Activated CD8-positive, alpha-beta T cell treated with anti-CD3 and anti-CD28 coated beads, Interleukin-2, amount 10 ng/mL, durations not matched to agents 7 days and 5 days (primary cell): ENCODE data around the gene ZNF808. TPM values are rescaled to one million over a fixed set of nuclear protein-coding genes. Genes with fewer than 3 reads are reported as not detected.
"Not testable (repeated sequence)": the region's sequence is repeated elsewhere in the genome, so short reads cannot be mapped to it uniquely, and the experiment has no call there.

Experiments
- ATAC-seq: fragments of 150-1000 bp; cut with Tn5 transposase; one replicate; pipeline ENCODE4 v1.10.0; 2021; ENCODE audit warnings: moderate library complexity
- CTCF ChIA-PET: fragments of 350-600 bp; sonication (Branson Sonifier 250); formaldehyde crosslinking; loops from one replicate; lab custom pipeline; 2021; ENCODE audit warnings: antibody characterized with exemption; lab: Charles Lee
- POLR2A ChIA-PET: fragments of 350-600 bp; sonication (Branson Sonifier 250); formaldehyde crosslinking; loops from one replicate; lab custom pipeline; 2021; ENCODE audit warnings: antibody characterized with exemption; lab: Charles Lee
- DNase-seq: peaks from one replicate; pipeline ENCODE4 v3.0.0-alpha.2; 2020
- H3K27ac Mint-ChIP-seq: one replicate; pipeline ENCODE4 v1.8.0; 2021; ENCODE audit warnings: mild to moderate bottlenecking, mixed read lengths
- H3K27me3 Mint-ChIP-seq: one replicate; pipeline ENCODE4 v1.8.0; 2021; ENCODE audit warnings: low read depth, mixed read lengths
- H3K36me3 Mint-ChIP-seq: one replicate; pipeline ENCODE4 v1.8.0; 2021; ENCODE audit warnings: low read depth, mixed read lengths
- H3K4me1 Mint-ChIP-seq: one replicate; pipeline ENCODE4 v1.8.0; 2021; ENCODE audit warnings: low read depth, mixed read lengths
- H3K4me3 Mint-ChIP-seq: one replicate; pipeline ENCODE4 v1.8.0; 2021; ENCODE audit warnings: mild to moderate bottlenecking, mixed read lengths
- H3K9me3 Mint-ChIP-seq: one replicate; pipeline ENCODE4 v1.8.0; 2022; ENCODE audit warnings: mixed read lengths; ENCODE audit not compliant: insufficient read depth
- total RNA-seq, 2 experiments: library from RNA; stranded (reverse); gene quantifications; one replicate each; pipeline ENCODE4 v1.2.3, GENCODE V29; 2021

ZNF808 gene
- total RNA-seq: 10 to 100 TPM; 47.0 to 50.0 TPM

DNA sequence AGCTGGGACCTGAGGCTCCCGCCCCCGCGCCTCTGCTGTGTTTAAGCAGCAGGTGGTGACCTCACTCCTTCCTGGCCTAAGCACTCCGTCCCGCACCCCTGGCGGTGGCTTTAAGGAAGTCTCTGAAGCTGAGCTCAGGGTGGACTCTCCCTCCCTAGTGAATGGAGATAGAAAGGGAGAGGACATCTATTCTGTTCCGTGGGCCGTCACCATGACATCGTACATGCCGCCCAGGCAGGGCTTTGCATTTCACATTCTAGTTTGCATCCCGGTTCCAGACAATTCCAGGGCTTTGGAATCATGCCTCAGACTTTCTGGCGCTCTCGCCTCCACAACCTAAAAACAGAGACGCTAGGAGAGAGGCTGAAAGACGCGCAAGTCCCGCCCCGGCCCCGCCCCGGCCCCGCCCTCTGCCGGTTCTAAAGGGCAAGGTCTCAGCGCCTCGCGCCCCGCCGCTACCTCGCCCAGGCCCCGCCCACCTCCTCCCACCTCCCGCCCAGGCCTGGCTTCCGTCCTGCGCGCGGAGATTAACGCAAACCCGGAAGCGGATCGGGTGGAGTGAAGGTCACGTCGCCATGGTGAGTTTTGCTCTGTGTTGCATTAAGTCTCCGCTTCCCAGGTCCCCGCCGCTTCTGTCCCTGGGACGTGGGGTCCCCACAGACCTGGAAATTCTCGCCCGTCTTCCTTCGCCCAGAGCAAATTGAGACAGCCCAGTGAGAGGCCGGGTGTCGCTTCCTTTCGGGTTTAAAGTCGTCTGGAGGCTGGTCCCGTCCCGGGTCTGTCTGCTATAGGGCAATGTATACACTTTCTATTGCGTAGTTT is at the start of gene ZNF808:
TSS of gene ZNF808 (plus strand) at position 535 of the 822 bp plus-strand sequence. CDS start 15,617 bp downstream, outside the sequence.
- Mint-ChIP-seq H3K27ac (peak within 1 kb of the TSS; percentile 95), H3K4me3 (peak within 1 kb of the TSS; percentile 97), H3K4me1 (peaks cover 29% of the 10 kb centered on the region), H3K9me3 (peaks cover 14% of the 10 kb centered on the region), H3K36me3 (peaks cover 34% of the 10 kb centered on the region), H3K27me3 (no peaks in the 10 kb centered on the region)
- ChIA-PET CTCF (interaction anchor here (1.0 kb wide), 1 partner anchor 115 kb away, joined by 3 read pairs; no protein-coding TSS in a partner anchor), POLR2A (interaction anchor here (0.9 to 1.0 kb wide), 2 partner anchors 129 to 192 kb away, joined by 3 to 4 read pairs; partner anchors contain the start of genes ZNF528 and ZNF610)
- DNase-seq (peak; percentile 98), ATAC-seq (peak; percentile 91)

GRCh38 chr19:52484111-52484743 is 43.2 kb upstream of the ZNF808 start:
- POLR2A ChIA-PET, DNase-seq, H3K27ac Mint-ChIP-seq, CTCF ChIA-PET, H3K27me3 Mint-ChIP-seq, H3K36me3 Mint-ChIP-seq, H3K4me1 Mint-ChIP-seq, H3K4me3 Mint-ChIP-seq, ATAC-seq: not testable (repeated sequence)
- H3K9me3 Mint-ChIP-seq: peaks cover 29% of the 10 kb centered on the region

DNA sequence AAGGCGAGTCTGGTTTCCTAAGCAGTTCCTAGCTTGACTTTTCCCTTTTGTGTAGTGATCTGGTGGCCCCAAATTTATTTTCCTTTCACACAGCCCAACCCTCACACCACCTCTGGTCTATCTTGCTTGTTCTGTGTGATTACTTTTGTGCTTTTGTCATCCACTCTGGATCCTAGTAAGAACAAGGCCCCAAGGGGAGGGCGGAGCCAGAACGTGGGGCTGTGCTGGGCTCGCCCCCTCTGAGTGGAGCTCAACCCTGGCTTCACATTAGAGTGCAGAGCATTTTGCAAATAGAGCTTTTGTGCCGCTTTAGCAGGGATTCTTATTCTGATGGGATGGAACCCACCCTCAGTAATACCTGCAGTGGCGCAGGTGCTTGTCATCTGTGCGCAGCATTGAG is 42.4 kb upstream of the ZNF808 start:
- H3K36me3 Mint-ChIP-seq, POLR2A ChIA-PET, H3K4me3 Mint-ChIP-seq, H3K27me3 Mint-ChIP-seq, DNase-seq, H3K4me1 Mint-ChIP-seq, ATAC-seq, H3K27ac Mint-ChIP-seq, CTCF ChIA-PET: not testable (repeated sequence)
- H3K9me3 Mint-ChIP-seq: peaks cover 33% of the 10 kb centered on the region

GRCh38 chr19:52485561-52486240 is 41.8 kb upstream of the ZNF808 start:
- POLR2A ChIA-PET, H3K27ac Mint-ChIP-seq, H3K27me3 Mint-ChIP-seq, H3K36me3 Mint-ChIP-seq, ATAC-seq, CTCF ChIA-PET, H3K4me1 Mint-ChIP-seq, H3K4me3 Mint-ChIP-seq, DNase-seq: not testable (repeated sequence)
- H3K9me3 Mint-ChIP-seq: peaks cover 34% of the 10 kb centered on the region

DNA sequence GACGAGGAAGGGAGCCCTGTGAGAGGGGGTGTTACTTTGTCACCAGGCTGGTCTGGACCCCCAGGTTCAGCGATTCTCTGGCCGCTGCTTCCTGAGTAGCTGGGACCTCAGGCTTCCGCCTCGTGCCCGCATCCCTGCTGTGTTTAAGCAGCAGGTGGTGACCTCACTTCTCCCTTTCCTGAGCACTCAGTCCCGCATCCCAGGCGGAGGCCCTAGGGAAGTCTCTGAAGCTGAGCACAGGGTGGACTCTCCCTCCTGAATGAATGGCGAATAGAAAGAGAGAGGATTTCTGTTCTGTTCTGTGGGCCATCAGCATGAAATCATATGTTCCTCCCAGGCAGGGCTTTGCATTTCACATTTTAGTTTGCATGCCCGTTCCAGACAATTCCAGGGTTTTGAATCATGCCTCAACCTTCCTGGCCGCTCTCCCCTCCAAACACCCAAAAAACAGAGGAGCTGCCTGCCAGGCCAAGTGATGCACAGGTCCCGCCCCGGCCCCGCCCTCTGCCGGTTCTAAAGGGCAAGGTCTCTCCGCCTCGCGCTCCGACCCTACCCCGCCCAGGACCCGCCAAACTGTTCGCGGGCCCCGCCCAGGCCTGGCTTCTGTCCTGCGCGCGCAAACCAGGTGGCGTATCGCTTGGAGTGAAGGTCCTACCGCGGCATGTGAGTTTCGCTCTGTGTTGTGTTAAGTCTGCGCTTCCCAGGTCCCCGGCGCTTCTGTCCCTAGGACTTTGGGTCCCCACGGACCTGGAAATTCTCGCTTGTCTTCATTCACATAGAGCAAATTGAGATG is 35.1 kb upstream of the ZNF808 start:
- ATAC-seq (no peak), DNase-seq (peak; percentile 37)
- ChIA-PET POLR2A (no interaction called here), CTCF (no interaction called here)
- H3K9me3 Mint-ChIP-seq: peaks cover 40% of the 10 kb centered on the region
- peak overlapping the region; percentile 31 for H3K4me3 Mint-ChIP-seq
- H3K27me3 Mint-ChIP-seq: no peaks in the 10 kb centered on the region
- H3K4me1 Mint-ChIP-seq: peaks cover 1% of the 10 kb centered on the region
- H3K36me3 Mint-ChIP-seq: peaks cover 18% of the 10 kb centered on the region
- no peak overlapping the region for H3K27ac Mint-ChIP-seq

- H3K36me3 Mint-ChIP-seq: peaks cover 18% of the 10 kb centered on the region
- DNase-seq: peak; percentile 19
- peaks cover 1% of the 10 kb centered on the region for H3K4me1 Mint-ChIP-seq
- no peak overlapping the region for H3K27ac Mint-ChIP-seq
- ChIA-PET CTCF (no interaction called here), POLR2A (no interaction called here)
- H3K9me3 Mint-ChIP-seq: peaks cover 40% of the 10 kb centered on the region
- peak overlapping the region; percentile 31 for H3K4me3 Mint-ChIP-seq
- H3K27me3 Mint-ChIP-seq: no peaks in the 10 kb centered on the region
- no peak for ATAC-seq
Measured at GRCh38 chr19:52492994-52493470, 34.4 kb upstream of the ZNF808 start.

DNA sequence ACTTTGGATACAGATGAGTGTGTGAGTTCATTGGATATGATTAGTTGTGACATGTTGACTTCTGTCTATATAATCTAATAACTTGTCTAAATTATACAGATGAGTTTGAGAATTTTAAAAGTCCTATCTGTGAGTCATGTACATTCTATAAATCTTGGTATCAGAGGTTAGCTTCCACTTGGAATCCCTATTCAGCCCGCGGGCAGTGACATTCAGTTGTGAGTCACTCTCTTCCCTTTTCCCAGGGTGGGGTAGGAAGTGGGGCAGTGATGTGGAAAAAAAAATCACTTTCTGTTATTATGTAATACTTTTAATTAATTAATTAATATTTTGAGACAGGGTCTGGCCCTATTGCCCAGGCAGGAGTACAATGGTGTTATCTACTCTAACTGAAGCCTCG is 33.0 kb upstream of the ZNF808 start:
- DNase-seq: no peak
- peaks cover 16% of the 10 kb centered on the region for H3K36me3 Mint-ChIP-seq
- POLR2A ChIA-PET: no interaction called here

GRCh38 chr19:52498571-52498970 is 28.9 kb upstream of the ZNF808 start:
- CTCF ChIA-PET: no interaction called here
- peaks cover 35% of the 10 kb centered on the region for H3K9me3 Mint-ChIP-seq
- H3K36me3 Mint-ChIP-seq: peaks cover 14% of the 10 kb centered on the region
- H3K4me1 Mint-ChIP-seq: no peaks in the 10 kb centered on the region
- POLR2A ChIA-PET: no interaction called here
- DNase-seq: no peak
- ATAC-seq: no peak
- no peaks in the 10 kb centered on the region for H3K27me3 Mint-ChIP-seq
- no peak overlapping the region for H3K4me3 Mint-ChIP-seq
- H3K27ac Mint-ChIP-seq: no peak overlapping the region

More for the DNA sequence above, 33.0 kb upstream of the ZNF808 start:
- CTCF ChIA-PET: no interaction called here
- Mint-ChIP-seq H3K4me1 (peaks cover 1% of the 10 kb centered on the region), H3K27ac (no peak overlapping the region), H3K9me3 (peaks cover 46% of the 10 kb centered on the region), H3K27me3 (no peaks in the 10 kb centered on the region), H3K4me3 (no peak overlapping the region)
- no peak for ATAC-seq

GRCh38 chr19:52500474-52500873 is 27.0 kb upstream of the ZNF808 start:
- Mint-ChIP-seq H3K9me3 (peaks cover 25% of the 10 kb centered on the region), H3K36me3 (peaks cover 12% of the 10 kb centered on the region)
- H3K27ac Mint-ChIP-seq, H3K27me3 Mint-ChIP-seq, CTCF ChIA-PET, ATAC-seq, H3K4me1 Mint-ChIP-seq, H3K4me3 Mint-ChIP-seq, DNase-seq, POLR2A ChIA-PET: not testable (repeated sequence)

- ATAC-seq, H3K27me3 Mint-ChIP-seq, DNase-seq, H3K4me1 Mint-ChIP-seq, POLR2A ChIA-PET, H3K4me3 Mint-ChIP-seq, H3K27ac Mint-ChIP-seq, CTCF ChIA-PET: not testable (repeated sequence)
- peaks cover 12% of the 10 kb centered on the region for H3K36me3 Mint-ChIP-seq
- peaks cover 23% of the 10 kb centered on the region for H3K9me3 Mint-ChIP-seq
Measured at GRCh38 chr19:52500991-52501390, 26.5 kb upstream of the ZNF808 start.

GRCh38 chr19:52507266-52507665 is 20.2 kb upstream of the ZNF808 start:
- ATAC-seq: no peak
- ChIA-PET CTCF (no interaction called here), POLR2A (no interaction called here)
- Mint-ChIP-seq H3K4me3 (no peak overlapping the region), H3K27me3 (no peaks in the 10 kb centered on the region), H3K27ac (no peak overlapping the region), H3K9me3 (peaks cover 21% of the 10 kb centered on the region), H3K4me1 (no peaks in the 10 kb centered on the region), H3K36me3 (peaks cover 8% of the 10 kb centered on the region)
- no peak for DNase-seq
